Endodermal cell (in vitro differentiated cells): ENCODE data around the gene FEM1B. TPM values are rescaled to one million over a fixed set of nuclear protein-coding genes. Genes with fewer than 3 reads are reported as not detected.
A peak's percentile ranks its signal among the peaks of the same experiment; 100 is the strongest.

ENCODE experiments used
- DNase-seq: peaks from one replicate; pipeline ENCODE4 v3.0.0-alpha.2; 2017
- H3K27ac ChIP-seq: 2 replicates; pipeline ENCODE4 v1.5.1; 2013; ENCODE audit warnings: mild to moderate bottlenecking, low read depth, low read length, moderate library complexity
- H3K27me3 ChIP-seq: 2 replicates; pipeline ENCODE4 v1.6.1; 2013; ENCODE audit warnings: mild to moderate bottlenecking, low read length, moderate library complexity; ENCODE audit not compliant: insufficient read depth, control insufficient read depth, poor library complexity, severe bottlenecking
- H3K36me3 ChIP-seq: 2 replicates; pipeline ENCODE4 v1.7.0; 2013; ENCODE audit warnings: mild to moderate bottlenecking, low read length, moderate library complexity; ENCODE audit not compliant: control insufficient read depth, insufficient read depth
- H3K4me1 ChIP-seq: one replicate; pipeline ENCODE4 v1.7.0; 2013; ENCODE audit warnings: low read length; ENCODE audit not compliant: control insufficient read depth, insufficient read depth
- H3K4me3 ChIP-seq: 2 replicates; pipeline ENCODE4 v1.5.1; 2013; ENCODE audit warnings: mild to moderate bottlenecking, low read length, moderate library complexity
- H3K9ac ChIP-seq: 2 replicates; pipeline ENCODE4 v1.6.1; 2013; ENCODE audit warnings: mild to moderate bottlenecking, low read length, moderate library complexity; ENCODE audit not compliant: poor library complexity, severe bottlenecking; ENCODE audit errors: extremely low read depth
- H3K9me3 ChIP-seq: 2 replicates; pipeline ENCODE4 v1.6.1; 2013; ENCODE audit warnings: mild to moderate bottlenecking, low read length, moderate library complexity; ENCODE audit not compliant: control insufficient read depth
- H3K27ac Mint-ChIP-seq: 2 replicates; pipeline ENCODE4 v1.8.0; 2020; ENCODE audit warnings: mixed read lengths
- H3K27me3 Mint-ChIP-seq: 2 replicates; pipeline ENCODE4 v1.8.0; 2021; ENCODE audit warnings: mild to moderate bottlenecking, mixed read lengths; ENCODE audit not compliant: insufficient read depth
- H3K36me3 Mint-ChIP-seq: 2 replicates; pipeline ENCODE4 v1.8.0; 2020; ENCODE audit warnings: low read depth, mixed read lengths
- H3K4me1 Mint-ChIP-seq: 2 replicates; pipeline ENCODE4 v1.8.0; 2020; ENCODE audit warnings: mixed read lengths
- H3K4me3 Mint-ChIP-seq: 2 replicates; pipeline ENCODE4 v1.8.0; 2020; ENCODE audit warnings: mild to moderate bottlenecking, moderate library complexity, mixed read lengths
- H3K9me3 Mint-ChIP-seq: 2 replicates; pipeline ENCODE4 v1.8.0; 2020; ENCODE audit warnings: mild to moderate bottlenecking, mixed read lengths
- CTCF ChIP-seq: fragments of 200-600 bp; sonication (generic); conservative IDR thresholded peaks from 2 replicates; pipeline ENCODE4 v1.5.0; 2021; ENCODE audit warnings: antibody characterized with exemption, mild to moderate bottlenecking
- WGBS, 2 experiments: methylation state at CpG; one replicate each; pipeline versions ENCODE4 v1.1.5 to v1.1.7; 2013; ENCODE audit warnings: missing lambda C conversion rate in 2 of 2, mixed read lengths in 1 of 2; ENCODE audit not compliant: insufficient coverage in 1 of 2, insufficient read length in 1 of 2; 5-methylcytosine and 5-hydroxymethylcytosine counted together
- total RNA-seq, 2 donors: library from RNA; stranded (reverse); fragmentation: NEBNext Ultra II Directional in 1 of 2; extraction: Animal tissue kit (Norgen Biotek cat#: 25700) in 1 of 2; gene quantifications; 2 replicates in 1 of 2; 3 replicates in 1 of 2; pipeline ENCODE4 v1.2.1, GENCODE V29; 2021

The FEM1B gene
- total RNA-seq, 2 donors from 2014 or later, result 65.4 to 67.9 TPM

GRCh38 chr15:68318931-68319909, 41.7 kb downstream of the FEM1B start:
- H3K27ac ChIP-seq, result no peak overlapping the region
- no peak for TF ChIP-seq CTCF
- no peak overlapping the region for H3K4me3 Mint-ChIP-seq
- peaks cover 3% of the 10 kb centered on the region for H3K4me1 ChIP-seq
- H3K9me3 ChIP-seq, result no peaks in the 10 kb centered on the region
- peaks cover 8% of the 10 kb centered on the region for H3K4me1 Mint-ChIP-seq
- no peak overlapping the region for H3K9ac ChIP-seq
- no peaks in the 10 kb centered on the region for H3K36me3 ChIP-seq
- no peaks in the 10 kb centered on the region for H3K27me3 Mint-ChIP-seq
- no peaks in the 10 kb centered on the region for H3K27me3 ChIP-seq
- WGBS, 2 experiments, result 92 to 98% methylated on average over 9 to 18 of the region's 18 CpGs
- no peak overlapping the region for H3K4me3 ChIP-seq
- no peak overlapping the region for H3K27ac Mint-ChIP-seq
- no peaks in the 10 kb centered on the region for H3K9me3 Mint-ChIP-seq
- DNase-seq, result peak; percentile 21
- H3K36me3 Mint-ChIP-seq, result no peaks in the 10 kb centered on the region

GRCh38 chr15:68319997-68320396, 42.5 kb downstream of the FEM1B start:
- Histone ChIP-seq H3K36me3 (no peaks in the 10 kb centered on the region), H3K4me1 (peaks cover 3% of the 10 kb centered on the region), H3K27me3 (no peaks in the 10 kb centered on the region), H3K9me3 (no peaks in the 10 kb centered on the region), H3K9ac (no peak overlapping the region), H3K4me3 (no peak overlapping the region), H3K27ac (no peak overlapping the region)
- Mint-ChIP-seq H3K27me3 (no peaks in the 10 kb centered on the region), H3K36me3 (no peaks in the 10 kb centered on the region), H3K9me3 (no peaks in the 10 kb centered on the region), H3K4me1 (peaks cover 8% of the 10 kb centered on the region), H3K4me3 (no peak overlapping the region), H3K27ac (no peak overlapping the region)
- 94 to 98% methylated on average over 12 of the region's 12 CpGs for WGBS, 2 experiments
- no peak for DNase-seq
- TF ChIP-seq CTCF, result no peak

GRCh38 chr15:68321229-68321628, 43.7 kb downstream of the FEM1B start:
- 92 to 94% methylated on average over 4 to 7 of the region's 7 CpGs for WGBS, 2 experiments
- no peaks in the 10 kb centered on the region for H3K36me3 Mint-ChIP-seq
- no peak for TF ChIP-seq CTCF

More at GRCh38 chr15:68321229-68321628, 43.7 kb downstream of the FEM1B start:
- no peak overlapping the region for H3K9ac ChIP-seq
- no peak overlapping the region for H3K4me3 Mint-ChIP-seq
- no peaks in the 10 kb centered on the region for H3K9me3 ChIP-seq
- H3K4me1 ChIP-seq, result no peaks in the 10 kb centered on the region
- no peak overlapping the region for H3K27ac Mint-ChIP-seq
- H3K27me3 Mint-ChIP-seq, result no peaks in the 10 kb centered on the region
- no peak for DNase-seq
- H3K27me3 ChIP-seq, result no peaks in the 10 kb centered on the region
- no peak overlapping the region for H3K27ac ChIP-seq
- no peaks in the 10 kb centered on the region for H3K9me3 Mint-ChIP-seq
- no peak overlapping the region for H3K4me3 ChIP-seq
- H3K36me3 ChIP-seq, result no peaks in the 10 kb centered on the region
- H3K4me1 Mint-ChIP-seq, result no peaks in the 10 kb centered on the region
